Esophagus mucosa (tissue), 1 donor: ENCODE measurements around the gene RBX1. TPM values are rescaled to one million over a fixed set of nuclear protein-coding genes. Genes with fewer than 3 reads are reported as not detected.

Experiments
- ATAC-seq: fragments of 200-7000 bp; cut with Tn5 transposase; one replicate; pipeline ENCODE4 v1.9.1; 2020
- total RNA-seq: library from RNA; stranded (reverse); gene quantifications from one replicate; pipeline ENCODE4 v1.2.4, GENCODE V29; 2023
- donor health status: DM: yes; HTN: yes; CAD: no.

Gene RBX1
- total RNA-seq, 1 donor from 2014 or later, result 56.0 TPM

DNA sequence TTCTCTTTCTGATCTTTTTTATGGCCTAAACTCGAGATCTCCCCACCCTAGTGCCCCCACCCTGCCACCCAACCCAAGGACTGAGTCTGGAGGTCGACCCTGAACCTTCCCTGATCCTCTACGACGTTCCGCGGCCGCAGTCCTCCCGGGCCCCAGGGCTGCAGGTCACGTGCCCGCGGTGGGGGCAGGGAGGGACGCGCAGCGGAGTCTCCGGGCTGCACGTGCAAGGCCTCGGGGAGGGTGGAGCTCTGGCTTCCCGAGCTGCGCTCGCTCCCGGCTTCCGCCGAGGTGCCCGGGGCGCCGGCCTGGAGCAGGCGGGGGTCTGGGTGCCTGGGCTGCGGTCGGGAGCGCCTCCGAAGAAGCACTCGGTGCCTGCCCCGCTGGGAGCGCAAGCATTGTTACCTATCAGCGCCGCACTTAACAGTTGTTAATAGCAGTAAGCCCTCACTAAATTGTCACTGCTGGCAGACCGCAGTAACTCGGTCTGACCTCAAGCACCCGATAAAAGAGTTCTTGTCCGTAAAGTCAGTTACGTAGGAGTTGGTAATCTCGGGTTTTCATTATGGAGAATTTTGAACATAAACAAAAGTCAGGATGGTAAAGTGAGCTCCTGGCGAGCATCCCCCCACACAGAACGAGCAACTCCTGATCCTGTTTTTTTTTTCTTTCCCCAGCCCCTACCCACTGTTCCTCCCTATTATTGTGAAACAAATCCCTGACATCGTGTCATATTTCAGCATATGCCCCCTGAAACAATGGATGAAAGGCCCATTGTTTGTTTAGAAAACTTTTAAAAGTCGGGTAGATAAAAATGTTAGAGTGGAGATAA is 71.5 kb downstream of the RBX1 start:
- peak; percentile 87 for ATAC-seq

Other genes with a start within 250 kb of the RBX1 start
- gene SLC25A17, start 132.0 kb upstream of the RBX1 start, total RNA-seq, result 16.1 TPM
- gene ST13, start 94.7 kb upstream of the RBX1 start, total RNA-seq, result 120 TPM
- 14.3 TPM for gene XPNPEP3, start 94.2 kb upstream of the RBX1 start, total RNA-seq
- gene DNAJB7, start 89.3 kb upstream of the RBX1 start, total RNA-seq, result not detected
- gene EP300, start 141.2 kb downstream of the RBX1 start, total RNA-seq, result 40.6 TPM